T-helper 2 cell (primary cell): ENCODE data around the gene AHCY.
"Not testable (repeated sequence)": the region's sequence is repeated elsewhere in the genome, so short reads cannot be mapped to it uniquely, and the experiment has no call there.

ENCODE experiments used
- DNase-seq, 5 experiments: peaks; one replicate each; pipeline versions ENCODE4 v3.0.0 to v3.0.0-alpha.2; 2012 to 2022

Gene AHCY

DNA sequence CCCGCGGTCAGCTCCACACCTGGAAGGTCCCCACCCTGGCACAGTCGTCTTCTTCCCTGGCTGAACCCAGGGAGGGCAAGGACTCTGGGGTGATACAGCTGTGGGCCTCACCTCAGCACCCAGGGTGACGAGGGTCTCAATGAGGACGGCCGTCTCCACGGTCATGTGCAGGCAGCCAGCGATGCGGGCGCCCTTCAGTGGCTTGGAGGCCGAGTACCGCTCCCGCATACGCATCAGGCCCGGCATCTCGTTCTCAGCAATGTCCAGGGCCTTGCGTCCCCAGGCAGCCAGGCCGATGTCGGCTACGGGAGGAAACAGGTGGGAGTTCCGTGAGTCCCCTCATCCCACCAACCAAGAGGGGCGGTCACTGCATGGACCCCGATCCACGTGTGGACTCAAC lies 7.9 kb downstream of the AHCY start:
- no peak for DNase-seq

- no peak for DNase-seq
These were observed 8.6 kb downstream of the AHCY start for GRCh38 chr20:34294563-34294962.

- no peak for DNase-seq
These were observed 9.6 kb downstream of the AHCY start for GRCh38 chr20:34293589-34293988.

DNA sequence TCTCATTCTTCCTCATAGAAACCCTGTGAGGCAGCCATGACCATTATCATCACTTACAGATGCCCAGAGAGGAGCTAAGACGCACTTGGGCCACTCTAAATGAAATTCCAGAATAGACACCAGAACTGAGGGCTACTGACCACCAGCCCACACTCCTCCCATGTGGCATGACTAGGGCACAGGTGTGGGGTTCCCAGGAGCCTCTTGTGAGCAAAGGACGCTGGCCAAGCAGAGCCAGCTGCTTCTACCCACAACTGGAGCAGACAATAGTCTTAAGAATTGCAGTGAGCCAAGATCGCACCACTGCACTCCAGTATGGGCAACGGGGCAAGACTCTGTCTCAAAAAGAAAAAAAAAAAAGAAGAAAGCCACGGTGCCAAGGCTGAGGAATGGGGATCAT lies 10.0 kb downstream of the AHCY start:
- DNase-seq = no peak

GRCh38 chr20:34292496-34292895 lies 10.7 kb downstream of the AHCY start:
- no peak for DNase-seq

DNA sequence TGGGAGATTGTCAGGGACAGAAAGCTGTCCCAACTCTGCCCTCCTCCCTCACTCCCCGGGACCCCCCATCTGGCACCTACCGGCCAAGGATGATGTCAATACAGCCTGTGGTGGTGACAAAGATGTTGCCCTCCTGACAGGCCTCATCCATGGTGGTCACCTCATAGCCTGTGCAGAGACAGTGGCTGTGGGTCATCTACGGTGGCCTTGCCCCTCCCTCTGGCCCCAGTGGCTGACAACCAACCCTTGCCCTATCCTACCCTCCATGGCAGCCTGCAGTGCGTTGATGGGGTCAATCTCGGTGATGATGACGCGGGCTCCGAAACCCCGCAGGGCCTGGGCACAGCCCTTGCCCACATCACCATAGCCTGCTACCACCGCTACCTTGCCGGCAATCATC lies 12.7 kb downstream of the AHCY start:
- DNase-seq = no peak

- not testable (repeated sequence) for DNase-seq
These were observed 15.7 kb downstream of the AHCY start for GRCh38 chr20:34287500-34287899.

- DNase-seq = no peak
These were observed 17.7 kb downstream of the AHCY start for GRCh38 chr20:34285450-34285849.

DNA sequence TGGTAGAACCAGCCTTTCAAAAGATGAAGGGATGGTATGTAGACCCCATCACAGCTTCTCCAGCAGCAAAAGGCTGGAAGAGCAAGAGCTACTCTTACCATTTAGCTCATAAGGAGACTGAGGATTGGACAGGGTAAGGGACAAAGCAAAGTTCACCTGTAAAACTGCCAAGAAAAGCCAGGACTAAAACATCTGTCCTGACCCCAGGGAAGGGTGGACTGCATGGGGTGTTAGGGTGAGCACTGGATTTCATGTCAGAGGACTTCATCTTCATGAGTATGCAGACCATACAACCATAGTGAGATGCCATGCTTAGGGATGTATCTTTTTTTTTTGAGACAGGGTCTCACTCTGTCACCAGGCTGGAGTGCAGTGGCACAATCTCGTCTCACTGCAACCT lies 19.3 kb downstream of the AHCY start:
- no peak for DNase-seq

DNA sequence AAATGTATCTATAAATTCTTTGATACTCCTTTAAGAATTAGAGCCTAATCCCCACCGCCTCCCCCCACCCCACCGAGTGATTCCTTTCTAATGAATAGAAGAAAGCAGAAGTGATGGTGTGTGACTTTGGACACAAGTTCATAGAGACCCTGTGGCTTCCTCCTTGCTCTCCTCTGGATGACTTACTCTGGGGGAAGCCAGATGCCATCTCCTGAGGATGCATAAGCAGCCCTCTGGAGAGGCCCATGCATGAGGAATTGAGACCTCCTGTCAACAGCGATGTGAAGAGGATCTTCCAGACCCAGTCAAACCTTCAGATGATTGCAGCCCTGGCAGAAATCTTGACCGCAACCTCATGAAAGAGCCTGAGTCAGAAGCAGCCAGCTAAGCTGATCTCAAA lies 21.1 kb downstream of the AHCY start:
- DNase-seq = no peak

GRCh38 chr20:34281177-34281576 lies 22.0 kb downstream of the AHCY start:
- no peak for DNase-seq

DNA sequence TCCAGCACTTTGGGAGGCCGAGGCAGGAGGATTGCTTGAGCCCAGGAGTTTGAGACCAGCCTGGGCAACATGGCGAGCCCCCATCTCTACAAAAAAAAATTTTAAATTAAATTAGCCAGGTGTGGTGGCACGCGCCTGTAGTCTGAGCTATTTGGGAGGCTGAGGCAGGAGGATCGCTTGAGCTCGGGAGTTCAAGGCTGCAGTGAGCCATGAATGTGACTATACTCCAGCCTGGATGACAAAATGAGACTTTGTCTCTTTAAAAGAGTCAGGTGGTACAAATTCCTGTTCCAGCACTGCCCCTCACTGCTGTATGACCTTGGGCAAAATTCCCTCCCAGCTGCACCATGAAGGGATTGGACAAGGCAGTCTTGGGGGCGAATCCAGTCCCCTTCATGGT lies 28.5 kb downstream of the AHCY start:
- no peak for DNase-seq

DNA sequence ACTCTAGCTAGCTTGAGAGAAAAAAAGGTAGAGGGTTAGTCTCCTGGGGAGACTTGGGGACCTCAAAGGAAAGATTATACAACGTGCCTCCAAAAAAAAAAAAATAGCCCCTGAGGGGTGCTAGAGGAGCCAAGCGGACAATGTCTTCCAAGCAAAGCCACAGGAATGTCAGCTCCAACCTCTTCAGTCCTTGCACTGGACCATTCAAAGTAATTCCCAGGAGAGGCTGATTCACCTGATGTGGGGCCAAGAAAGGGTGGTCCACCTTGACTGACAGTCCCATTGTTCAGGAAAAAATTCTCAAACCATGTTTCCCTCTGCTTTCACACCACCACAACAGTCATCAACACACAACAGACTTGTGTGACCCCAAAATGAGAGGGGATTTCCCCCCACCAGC lies 31.2 kb downstream of the AHCY start:
- DNase-seq = no peak

DNA sequence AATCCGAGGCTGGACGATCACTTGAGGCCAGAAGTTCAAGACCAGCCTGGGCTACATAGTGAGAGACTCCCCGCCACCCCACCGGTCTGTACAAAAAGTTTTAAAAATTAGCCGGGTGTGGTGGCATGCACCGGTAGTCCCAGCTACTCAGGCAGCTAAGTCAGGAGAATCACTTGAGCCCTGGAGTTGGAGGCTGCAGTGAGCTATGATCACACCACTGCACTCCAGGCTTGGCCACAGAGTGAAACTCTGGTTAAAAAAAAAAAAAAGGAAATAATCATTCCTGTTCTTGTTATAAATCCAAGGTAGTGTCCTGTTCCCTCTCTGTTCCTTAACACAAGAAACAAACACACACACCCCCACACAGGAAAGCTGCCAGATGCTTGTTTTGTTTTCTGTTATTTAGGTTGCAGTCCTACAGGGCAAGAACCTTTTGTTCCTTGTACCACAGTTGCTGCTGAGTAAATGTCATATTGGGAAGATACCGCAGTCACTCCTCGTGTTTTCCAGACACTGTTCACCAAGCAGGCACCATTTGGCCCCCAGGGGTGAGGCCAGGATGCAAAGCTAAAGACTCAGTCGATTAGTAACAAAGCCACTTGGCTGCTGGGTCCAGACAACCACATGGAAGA lies 33.0 kb downstream of the AHCY start:
- no peak for DNase-seq

DNA sequence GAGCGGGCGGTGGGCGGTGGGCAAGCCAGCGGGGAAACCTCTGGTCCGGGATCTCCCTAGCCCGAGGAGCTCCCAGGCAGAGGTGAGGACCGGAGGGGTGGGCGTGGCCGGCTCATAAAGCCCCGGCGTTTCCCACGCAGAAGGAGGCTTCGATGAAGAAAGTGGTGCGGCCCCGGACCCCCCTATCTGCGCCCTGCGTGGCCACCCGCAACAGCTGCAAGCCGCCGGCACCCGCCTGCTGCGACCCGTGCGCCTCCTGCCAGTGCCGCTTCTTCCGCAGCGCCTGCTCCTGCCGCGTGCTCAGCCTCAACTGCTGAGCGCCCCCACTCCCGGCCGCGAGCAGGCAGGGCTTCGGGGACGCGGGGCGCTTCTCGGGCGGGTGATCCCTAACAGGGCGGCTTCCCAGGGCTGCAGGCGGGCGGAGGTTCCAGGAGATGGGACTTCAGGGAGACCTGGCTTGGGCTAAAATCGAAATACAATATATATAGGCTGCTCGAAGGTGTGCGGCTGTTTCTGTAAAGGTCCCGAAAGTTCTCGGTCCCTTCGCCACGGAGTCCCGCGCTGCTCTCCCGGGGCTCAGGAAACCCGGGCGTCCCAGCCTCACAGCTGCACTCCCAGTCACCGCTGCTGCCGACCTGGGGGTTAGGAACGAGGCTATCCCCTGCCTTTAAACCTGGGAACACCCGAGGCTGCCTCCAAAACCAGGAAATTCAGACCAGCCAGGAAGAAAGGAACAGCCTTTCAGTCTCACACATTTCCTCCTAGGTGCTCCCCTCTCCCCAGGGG lies 34.1 kb downstream of the AHCY start:
- DNase-seq = peak in 2 of 5 experiments; percentile 10 to 48

GRCh38 chr20:34268145-34268544 lies 35.0 kb downstream of the AHCY start:
- DNase-seq = no peak

GRCh38 chr20:34264141-34264540 lies 39.0 kb downstream of the AHCY start:
- DNase-seq = no peak

DNA sequence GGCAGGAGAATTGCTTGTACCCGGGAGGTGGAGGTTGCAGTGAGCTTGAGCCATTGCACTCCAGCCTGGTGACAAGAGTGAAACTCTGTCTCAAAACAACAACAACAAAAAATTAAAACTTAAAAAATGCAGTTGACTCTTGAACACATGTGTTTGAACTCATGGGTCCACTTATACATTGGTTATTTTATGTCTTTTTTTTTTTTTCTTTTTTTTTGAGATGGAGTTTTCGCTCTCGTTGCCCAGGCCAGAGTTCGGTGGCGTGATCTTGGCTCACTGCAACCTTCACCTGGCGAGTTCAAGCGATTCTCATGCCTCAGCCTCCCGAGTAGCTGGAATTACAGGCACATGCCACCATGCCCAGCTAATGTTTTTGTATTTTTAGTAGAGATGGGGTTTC lies 39.7 kb downstream of the AHCY start:
- DNase-seq = not testable (repeated sequence)

GRCh38 chr20:34262488-34263288 lies 40.5 kb downstream of the AHCY start:
- no peak for DNase-seq

DNA sequence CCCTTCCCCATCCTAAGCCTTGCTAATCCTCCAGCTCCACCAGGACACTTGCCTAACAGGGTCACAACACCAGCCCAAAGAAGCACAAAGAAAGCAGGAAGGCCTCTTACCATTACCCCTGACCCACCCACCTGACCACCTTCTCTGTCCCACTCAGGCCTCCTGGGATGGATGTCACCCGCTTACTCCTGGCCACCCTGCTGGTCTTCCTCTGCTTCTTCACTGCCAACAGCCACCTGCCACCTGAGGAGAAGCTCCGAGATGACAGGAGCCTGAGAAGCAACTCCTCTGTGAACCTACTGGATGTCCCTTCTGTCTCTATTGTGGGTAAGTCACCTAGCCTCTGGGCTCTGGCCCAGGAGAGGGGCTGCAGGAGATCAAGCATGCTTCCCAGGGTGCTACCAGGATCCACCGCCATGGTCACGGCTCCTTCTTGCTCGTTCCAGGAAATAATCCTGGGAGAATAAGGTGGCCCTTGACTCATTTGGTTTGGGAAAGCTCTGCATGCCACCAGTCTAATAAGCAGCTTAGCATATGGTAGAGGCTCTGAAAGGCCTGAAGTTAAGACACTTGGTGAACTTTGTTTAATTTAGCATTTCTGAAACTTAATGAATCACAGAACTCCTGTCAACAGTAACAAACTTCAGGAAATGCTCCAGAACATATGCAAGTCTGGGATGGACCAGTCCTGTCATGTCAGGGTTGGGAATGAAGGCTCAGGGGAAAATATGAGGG lies 42.8 kb downstream of the AHCY start:
- DNase-seq = no peak

DNA sequence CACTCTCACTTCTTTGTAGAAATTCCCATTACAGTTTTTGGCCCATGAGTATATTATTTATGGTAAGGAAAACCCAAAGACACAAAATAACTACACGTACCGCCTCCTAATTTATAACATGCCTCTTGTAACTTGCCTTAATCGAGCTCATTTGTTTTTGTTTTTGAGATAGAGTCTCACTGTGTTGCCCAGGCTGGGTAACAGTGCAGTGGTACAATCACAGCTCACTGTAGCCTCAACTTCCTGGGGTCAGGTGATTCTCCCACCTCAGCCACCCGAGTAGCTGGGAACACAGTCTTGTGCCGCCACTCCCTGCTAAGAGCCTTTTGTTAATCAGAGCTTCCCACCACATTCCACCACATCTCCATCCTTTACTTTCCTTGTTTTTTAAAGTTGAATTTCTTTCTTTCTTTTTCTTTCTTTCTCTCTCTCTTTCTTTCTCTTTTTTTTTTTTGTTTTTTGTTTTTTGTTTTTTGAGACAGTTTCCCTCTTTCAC lies 46.5 kb downstream of the AHCY start:
- no peak for DNase-seq

- DNase-seq = no peak
These were observed 48.2 kb downstream of the AHCY start for GRCh38 chr20:34254979-34255378.
